Smooth muscle cell of the coronary artery (primary cell): ENCODE results near the gene ATRN. TPM values are rescaled to one million over a fixed set of nuclear protein-coding genes. Genes with fewer than 3 reads are reported as not detected.

Experiments used
- total RNA-seq: library from RNA; depleted of rRNA; stranded (reverse); fragments of >200 nt; gene quantifications from 2 replicates; pipeline ENCODE4 v1.2.3, GENCODE V29; 2014; ENCODE audit warnings: low replicate concordance

Gene ATRN
- 38.1 and 42.8 TPM in 2 replicates for total RNA-seq

GRCh38 chr20:3470627-3471396 is at the start of gene ATRN:
ATRN (plus strand) TSS chr20:3471018; CDS start chr20:3471108, 90 bp downstream.

GRCh38 chr20:3663031-3663701 is 192.3 kb downstream of the ATRN start, which contains the start of gene GFRA4:
GFRA4 (minus strand) TSS chr20:3663399; CDS start chr20:3663399, 0 bp downstream.

GRCh38 chr20:3681931-3682781 is 211.3 kb downstream of the ATRN start, which contains the start of gene ADAM33:
ADAM33 (minus strand) TSS chr20:3682010; CDS start chr20:3682004, 6 bp downstream.

Other genes starting within 250 kb of the ATRN start
- 0.83 and 1.2 TPM in 2 replicates for gene SLC4A11, start 231.8 kb upstream of the ATRN start, total RNA-seq
- gene DNAAF9, start 63.3 kb upstream of the ATRN start, total RNA-seq = 7.3 and 7.5 TPM in 2 replicates
- gene GFRA4, start 192.4 kb downstream of the ATRN start, total RNA-seq = not detected in 2 replicates
- gene ADAM33, start 211.0 kb downstream of the ATRN start, total RNA-seq = 0.30 and 48.6 TPM in 2 replicates
- gene SIGLEC1, start 241.6 kb downstream of the ATRN start, total RNA-seq = not detected in 2 replicates